Thyroid gland (tissue), 4 donors: ENCODE measurements around the gene INTS7.

Experiments used
- CTCF ChIP-seq, 6 experiments: fragments of 200-600 bp in 3 of 6; fragments of 450-650 bp in 3 of 6; sonication (generic) in 3 of 6; IDR thresholded peaks; one replicate each; pipeline ENCODE4 v1.5.1; 2016 to 2019; ENCODE audit warnings: antibody characterized with exemption in 6 of 6, mild to moderate bottlenecking in 2 of 6, inconsistent platforms in 1 of 6, moderate library complexity in 1 of 6
- POLR2A ChIP-seq, 2 donors: fragments of 450-650 bp; IDR thresholded peaks; one replicate each; pipeline ENCODE4 v1.6.1; 2017; ENCODE audit warnings: antibody characterized with exemption in 2 of 2, mild to moderate bottlenecking in 2 of 2, moderate library complexity in 1 of 2

- TF ChIP-seq CTCF (IDR thresholded peaks at IDR 0.05) (no peak), POLR2A (IDR thresholded peaks at IDR 0.05) (no peak)
Measured at GRCh38 chr1:211975152-211975941, 60.0 kb downstream of the INTS7 start.
